Fibroblast of pulmonary artery (primary cell): ENCODE measurements around the gene TMEM89.

Experiments
- DNase-seq: peaks from one replicate; pipeline ENCODE4 v3.0.0-alpha.2; 2010; ENCODE audit warnings: low read depth
- H3K4me3 ChIP-seq: replicated peaks from 2 replicates; pipeline ENCODE4 v1.5.1; 2011; ENCODE audit warnings: low read depth, mild to moderate bottlenecking, control low read depth, low read length, moderate library complexity
- TF ChIP-seq, protein P1 (sequence below): IDR thresholded peaks from 2 replicates; pipeline ENCODE4 v1.5.1; 2011; ENCODE audit warnings: mild to moderate bottlenecking, control low read depth, low read length, inconsistent platforms; ENCODE audit errors: missing control alignments

TMEM89 gene

GRCh38 chr3:48575366-48575765, 46.2 kb downstream of the TMEM89 start:
- TF ChIP-seq, protein P1, sequence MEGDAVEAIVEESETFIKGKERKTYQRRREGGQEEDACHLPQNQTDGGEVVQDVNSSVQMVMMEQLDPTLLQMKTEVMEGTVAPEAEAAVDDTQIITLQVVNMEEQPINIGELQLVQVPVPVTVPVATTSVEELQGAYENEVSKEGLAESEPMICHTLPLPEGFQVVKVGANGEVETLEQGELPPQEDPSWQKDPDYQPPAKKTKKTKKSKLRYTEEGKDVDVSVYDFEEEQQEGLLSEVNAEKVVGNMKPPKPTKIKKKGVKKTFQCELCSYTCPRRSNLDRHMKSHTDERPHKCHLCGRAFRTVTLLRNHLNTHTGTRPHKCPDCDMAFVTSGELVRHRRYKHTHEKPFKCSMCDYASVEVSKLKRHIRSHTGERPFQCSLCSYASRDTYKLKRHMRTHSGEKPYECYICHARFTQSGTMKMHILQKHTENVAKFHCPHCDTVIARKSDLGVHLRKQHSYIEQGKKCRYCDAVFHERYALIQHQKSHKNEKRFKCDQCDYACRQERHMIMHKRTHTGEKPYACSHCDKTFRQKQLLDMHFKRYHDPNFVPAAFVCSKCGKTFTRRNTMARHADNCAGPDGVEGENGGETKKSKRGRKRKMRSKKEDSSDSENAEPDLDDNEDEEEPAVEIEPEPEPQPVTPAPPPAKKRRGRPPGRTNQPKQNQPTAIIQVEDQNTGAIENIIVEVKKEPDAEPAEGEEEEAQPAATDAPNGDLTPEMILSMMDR: no peak
- no peak overlapping the region for H3K4me3 ChIP-seq
- no peak for DNase-seq

- TF ChIP-seq, protein P1: no peak
- DNase-seq: no peak
- no peak overlapping the region for H3K4me3 ChIP-seq
Measured at GRCh38 chr3:48573973-48574585, 47.5 kb downstream of the TMEM89 start.

- TF ChIP-seq, protein P1: no peak
Measured at GRCh38 chr3:48572517-48572916, 49.1 kb downstream of the TMEM89 start.

GRCh38 chr3:48571938-48572337, 49.6 kb downstream of the TMEM89 start:
- TF ChIP-seq, protein P1: no peak
- H3K4me3 ChIP-seq: no peak overlapping the region
- no peak for DNase-seq

More at GRCh38 chr3:48572517-48572916, 49.1 kb downstream of the TMEM89 start:
- H3K4me3 ChIP-seq: no peak overlapping the region
- DNase-seq: no peak
